Uterus (tissue), 4 donors: ENCODE measurements around the gene HLA-B. TPM values are rescaled to one million over a fixed set of nuclear protein-coding genes. Genes with fewer than 3 reads are reported as not detected.
"Not testable (repeated sequence)": the region's sequence is repeated elsewhere in the genome, so short reads cannot be mapped to it uniquely, and the experiment has no call there.

Experiments used
- DNase-seq, 2 donors: peaks; one replicate each; pipeline ENCODE4 v3.0.0-alpha.2; 2019 to 2020
- H3K27ac ChIP-seq, 2 donors: fragments of 200-600 bp; sonication (generic); 1 replicate in 1 of 2; 2 replicates in 1 of 2; pipeline ENCODE4 v1.5.1; 2016 to 2018
- H3K27me3 ChIP-seq, 2 donors: fragments of 200-600 bp; sonication (generic); one replicate each; pipeline ENCODE4 v1.5.1; 2018 to 2019; ENCODE audit warnings: control low read depth in 1 of 2
- H3K36me3 ChIP-seq, 2 donors: fragments of 200-600 bp; sonication (generic); one replicate each; pipeline ENCODE4 v1.5.1; 2019; ENCODE audit warnings: control low read depth in 1 of 2
- H3K4me1 ChIP-seq, 2 donors: fragments of 200-600 bp; sonication (generic); one replicate each; pipeline ENCODE4 v1.5.1; 2018 to 2019; ENCODE audit warnings: control low read depth in 1 of 2
- H3K4me3 ChIP-seq, 2 donors: fragments of 200-600 bp; sonication (generic); 1 replicate in 1 of 2; 2 replicates in 1 of 2; pipeline ENCODE4 v1.5.1; 2018 to 2019; ENCODE audit warnings: mild to moderate bottlenecking in 1 of 2
- H3K9me3 ChIP-seq, 2 donors: fragments of 200-600 bp; sonication (generic); one replicate each; pipeline ENCODE4 v1.5.1; 2019; ENCODE audit warnings: control low read depth in 1 of 2
- POLR2A ChIP-seq, 2 donors: fragments of 450-650 bp; IDR thresholded peaks; one replicate each; pipeline ENCODE4 v1.6.1; 2016; ENCODE audit warnings: antibody characterized with exemption in 2 of 2, mild to moderate bottlenecking in 1 of 2, moderate library complexity in 1 of 2
- intact Hi-C: fragments of 100-400 bp; cut with DNase I; formaldehyde crosslinking; loops from one replicate; pipeline ENCODE4 v1.15.1; 2023; ENCODE audit warnings: low total_unique reads
- total RNA-seq, 4 donors: library from RNA; depleted of rRNA in 3 of 4; stranded (reverse); fragments of >200 nt in 3 of 4; gene quantifications; one replicate each; pipeline versions ENCODE4 v1.1.0 to v1.2.4, GENCODE V29; 2014 to 2023
- TF ChIP-seq, protein P1 (sequence below), 4 experiments: fragments of 200-600 bp in 2 of 4; fragments of 450-650 bp in 2 of 4; sonication (generic) in 2 of 4; IDR thresholded peaks; one replicate each; pipeline ENCODE4 v1.5.1; 2016 to 2019; ENCODE audit warnings: antibody characterized with exemption in 4 of 4, mild to moderate bottlenecking in 2 of 4, moderate library complexity in 1 of 4
- donor health status: DM: yes; HTN: yes; CAD: no.

The HLA-B gene
- total RNA-seq, 4 donors from 2014 or later: 134 to 1,272 (median 737) TPM

DNA sequence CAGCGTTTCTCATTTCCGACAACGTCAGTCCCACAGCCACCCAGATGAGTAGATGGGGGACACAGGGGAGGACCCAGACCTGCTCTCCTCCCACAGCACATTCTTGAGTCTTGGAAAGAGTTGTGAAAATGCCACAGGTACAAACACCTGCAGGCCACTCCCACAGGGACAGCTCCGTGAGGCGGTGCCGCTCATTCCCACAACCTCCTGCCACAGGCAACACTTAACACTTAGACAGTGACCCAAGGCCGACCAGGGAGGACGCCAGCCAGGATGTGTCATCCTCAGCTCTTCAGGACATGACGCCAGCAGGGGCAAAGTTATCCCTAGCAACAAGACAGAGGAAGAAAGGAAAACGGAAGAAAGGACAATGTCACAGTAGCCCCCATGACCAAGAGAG lies 22.9 kb upstream of the HLA-B start:
- Histone ChIP-seq H3K27me3 (no peaks in the 10 kb centered on the region), H3K4me1 (no peaks in the 10 kb centered on the region), H3K9me3 (no peaks in the 10 kb centered on the region), H3K36me3 (no peaks in the 10 kb centered on the region), H3K27ac (no peak overlapping the region), H3K4me3 (no peak overlapping the region)
- intact Hi-C loops: no loop called here
- DNase-seq: no peak
- TF ChIP-seq POLR2A (IDR thresholded peaks at IDR 0.05): no peak
- TF ChIP-seq, protein P1, sequence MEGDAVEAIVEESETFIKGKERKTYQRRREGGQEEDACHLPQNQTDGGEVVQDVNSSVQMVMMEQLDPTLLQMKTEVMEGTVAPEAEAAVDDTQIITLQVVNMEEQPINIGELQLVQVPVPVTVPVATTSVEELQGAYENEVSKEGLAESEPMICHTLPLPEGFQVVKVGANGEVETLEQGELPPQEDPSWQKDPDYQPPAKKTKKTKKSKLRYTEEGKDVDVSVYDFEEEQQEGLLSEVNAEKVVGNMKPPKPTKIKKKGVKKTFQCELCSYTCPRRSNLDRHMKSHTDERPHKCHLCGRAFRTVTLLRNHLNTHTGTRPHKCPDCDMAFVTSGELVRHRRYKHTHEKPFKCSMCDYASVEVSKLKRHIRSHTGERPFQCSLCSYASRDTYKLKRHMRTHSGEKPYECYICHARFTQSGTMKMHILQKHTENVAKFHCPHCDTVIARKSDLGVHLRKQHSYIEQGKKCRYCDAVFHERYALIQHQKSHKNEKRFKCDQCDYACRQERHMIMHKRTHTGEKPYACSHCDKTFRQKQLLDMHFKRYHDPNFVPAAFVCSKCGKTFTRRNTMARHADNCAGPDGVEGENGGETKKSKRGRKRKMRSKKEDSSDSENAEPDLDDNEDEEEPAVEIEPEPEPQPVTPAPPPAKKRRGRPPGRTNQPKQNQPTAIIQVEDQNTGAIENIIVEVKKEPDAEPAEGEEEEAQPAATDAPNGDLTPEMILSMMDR (IDR thresholded peaks at IDR 0.05): no peak

DNA sequence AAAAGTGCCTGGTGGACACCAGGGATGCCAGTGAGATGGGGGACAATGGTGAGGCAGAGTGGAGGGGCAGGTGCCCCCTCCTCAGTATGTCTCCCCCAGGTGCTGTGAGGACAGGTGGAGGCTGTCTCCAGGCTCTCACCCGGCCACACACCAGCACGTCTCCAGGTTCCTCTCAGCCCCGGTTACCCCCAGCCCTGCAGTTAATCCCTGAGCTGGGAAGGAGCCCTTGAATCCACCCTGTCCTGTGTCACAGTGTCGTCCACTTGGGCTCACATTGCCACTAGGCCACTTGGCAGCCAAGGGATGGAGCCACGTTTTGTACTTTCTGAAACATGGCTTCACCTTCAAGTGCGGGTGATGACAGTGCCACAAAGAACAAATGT lies 21.7 kb upstream of the HLA-B start:
- Histone ChIP-seq H3K4me3 (no peak overlapping the region), H3K36me3 (no peaks in the 10 kb centered on the region), H3K27ac (no peak overlapping the region), H3K4me1 (no peaks in the 10 kb centered on the region), H3K27me3 (no peaks in the 10 kb centered on the region), H3K9me3 (no peaks in the 10 kb centered on the region)
- intact Hi-C loops: no loop called here
- TF ChIP-seq, protein P1 (IDR thresholded peaks at IDR 0.05): no peak
- TF ChIP-seq POLR2A (IDR thresholded peaks at IDR 0.05): no peak
- no peak for DNase-seq

DNA sequence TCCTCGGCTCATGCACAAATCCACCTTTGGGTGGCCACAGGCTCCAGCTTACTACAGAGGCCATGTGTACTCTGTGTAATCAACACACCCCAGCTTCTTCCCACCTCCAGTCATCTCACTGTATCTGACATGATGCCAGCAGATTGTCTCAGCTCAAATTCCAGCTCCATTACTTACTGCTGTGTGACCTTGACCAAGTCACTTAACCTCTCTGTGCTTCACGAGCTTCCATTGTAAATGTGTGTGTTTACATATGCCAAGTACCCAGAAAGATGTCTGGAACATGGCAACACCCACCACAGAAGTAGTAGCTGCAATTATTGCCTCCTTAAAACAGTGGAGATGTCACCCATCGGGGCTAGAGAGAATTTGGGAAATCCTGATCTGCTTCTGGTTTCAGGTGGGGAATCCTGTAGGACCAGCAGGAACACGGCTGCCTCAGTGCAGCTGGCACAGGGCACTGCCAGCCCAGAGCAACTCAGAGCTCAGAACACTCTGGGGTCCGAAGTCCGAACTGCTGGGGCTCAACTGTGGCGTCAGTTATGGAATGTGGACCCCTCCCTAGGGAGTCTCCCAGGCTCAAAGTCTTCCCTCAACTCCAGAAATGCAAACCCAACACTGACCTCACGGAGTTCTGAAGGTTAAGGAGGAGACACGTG lies 21.2 kb upstream of the HLA-B start:
- Histone ChIP-seq H3K27ac (no peak overlapping the region), H3K9me3 (no peaks in the 10 kb centered on the region), H3K4me1 (no peaks in the 10 kb centered on the region), H3K36me3 (no peaks in the 10 kb centered on the region), H3K4me3 (no peak overlapping the region), H3K27me3 (no peaks in the 10 kb centered on the region)
- TF ChIP-seq, protein P1 (IDR thresholded peaks at IDR 0.05): no peak
- no peak for TF ChIP-seq POLR2A (IDR thresholded peaks at IDR 0.05)
- intact Hi-C loops: no loop called here
- no peak for DNase-seq

DNA sequence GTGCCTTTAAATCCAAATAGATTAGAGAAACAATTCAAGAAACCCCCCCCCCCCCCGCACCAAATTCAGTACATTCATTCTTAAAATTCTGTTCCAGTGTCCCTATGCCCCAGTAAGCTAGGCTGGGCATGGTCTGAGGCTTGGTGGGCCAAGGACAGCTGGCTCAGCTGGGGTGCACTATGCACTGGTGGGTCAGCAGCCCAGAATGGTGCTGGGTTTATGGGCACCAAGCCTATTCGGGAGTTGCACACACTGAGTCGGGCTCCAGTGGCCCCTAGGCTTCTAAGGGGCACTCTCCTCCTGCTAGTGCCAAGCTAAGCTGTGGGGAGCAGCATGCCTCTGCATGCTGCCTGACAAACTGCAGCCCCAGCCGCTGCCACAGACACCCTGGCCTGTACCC lies 20.1 kb upstream of the HLA-B start:
- no peak for DNase-seq
- TF ChIP-seq, protein P1 (IDR thresholded peaks at IDR 0.05): no peak
- no peak for TF ChIP-seq POLR2A (IDR thresholded peaks at IDR 0.05)
- Histone ChIP-seq H3K27me3 (no peaks in the 10 kb centered on the region), H3K4me1 (no peaks in the 10 kb centered on the region), H3K9me3 (peaks cover 0 to 4% of the 10 kb centered on the region in 2 donors), H3K27ac (no peak overlapping the region), H3K4me3 (no peak overlapping the region), H3K36me3 (no peaks in the 10 kb centered on the region)
- intact Hi-C loops: no loop called here

DNA sequence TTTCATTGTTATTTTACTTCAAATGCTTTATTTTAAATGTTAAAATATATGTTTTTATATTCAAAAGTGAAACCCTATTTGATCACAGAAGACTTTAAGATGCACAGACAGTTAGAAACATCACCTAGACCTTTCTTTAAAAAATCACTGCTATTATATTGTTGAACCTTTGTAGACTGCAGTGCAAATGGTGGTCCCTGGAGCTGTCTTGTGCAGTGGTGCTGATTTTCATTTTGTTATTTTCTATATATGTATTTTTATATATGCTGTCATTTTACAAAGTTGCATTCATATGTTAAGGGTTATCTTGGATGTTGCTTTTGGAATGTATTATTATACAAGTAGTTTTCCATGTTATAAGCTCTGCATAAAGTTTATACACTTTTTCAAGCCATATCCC lies 18.7 kb upstream of the HLA-B start:
- H3K9me3 ChIP-seq: peaks cover 0 to 7% of the 10 kb centered on the region in 2 donors
- H3K36me3 ChIP-seq: no peaks in the 10 kb centered on the region
- no peak overlapping the region for H3K4me3 ChIP-seq
- no peaks in the 10 kb centered on the region for H3K27me3 ChIP-seq
- TF ChIP-seq, protein P1 (IDR thresholded peaks at IDR 0.05): no peak
- no peak for TF ChIP-seq POLR2A (IDR thresholded peaks at IDR 0.05)
- no peak for DNase-seq
- intact Hi-C loops: no loop called here
- no peak overlapping the region for H3K27ac ChIP-seq
- no peaks in the 10 kb centered on the region for H3K4me1 ChIP-seq

DNA sequence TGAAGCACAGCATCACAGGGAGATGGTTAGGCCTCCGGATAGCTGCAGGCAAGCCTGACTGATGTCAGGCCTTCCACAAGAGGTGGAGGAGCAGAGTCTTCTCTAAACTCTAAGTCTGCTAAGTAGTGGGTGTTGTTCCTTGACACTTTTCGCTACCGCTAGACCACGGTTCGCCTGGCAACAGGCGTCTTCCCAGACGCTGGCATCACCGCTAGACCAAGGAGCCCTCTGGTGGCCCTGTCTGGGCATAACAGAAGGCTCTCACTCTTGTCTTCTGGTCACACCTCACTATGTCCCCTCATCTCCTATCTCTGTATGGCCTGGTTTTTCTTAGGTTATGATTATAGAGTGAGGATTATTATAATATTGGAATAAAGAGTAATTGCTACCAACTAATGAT lies 17.1 kb upstream of the HLA-B start:
- intact Hi-C loops: not testable (repeated sequence)

More for the DNA sequence above, 17.1 kb upstream of the HLA-B start:
- H3K9me3 ChIP-seq, H3K36me3 ChIP-seq, DNase-seq, H3K27ac ChIP-seq, H3K27me3 ChIP-seq, H3K4me3 ChIP-seq, H3K4me1 ChIP-seq: not testable (repeated sequence)
